NCI-H345 treated with DMSO at 0.1 percent for 48 hours (cell line): ENCODE results near the gene MCM3.

Source experiments
- DNase-seq: peaks from one replicate; lab custom pipeline; 2025; ENCODE audit not compliant: unreplicated experiment; lab: John Stamatoyannopoulos, UW

MCM3 gene

GRCh38 chr6:52284460-52285176 lies at the start of gene MCM3:
Gene MCM3, minus strand, starts transcription at chr6:52284742. Its CDS starts 68 bp downstream, at chr6:52284674.
- peak; percentile 98 for DNase-seq

GRCh38 chr6:52333840-52334200 lies 49.3 kb upstream of the MCM3 start:
- no peak for DNase-seq

- DNase-seq, result no peak
Observed at GRCh38 chr6:52331793-52332457, 47.4 kb upstream of the MCM3 start.

GRCh38 chr6:52330470-52330869 lies 45.9 kb upstream of the MCM3 start:
- DNase-seq, result no peak

- peak; percentile 32 for DNase-seq
Observed at GRCh38 chr6:52328729-52329128, 44.2 kb upstream of the MCM3 start.

- no peak for DNase-seq
Observed at GRCh38 chr6:52328303-52328662, 43.7 kb upstream of the MCM3 start.

- DNase-seq, result no peak
Observed at GRCh38 chr6:52326540-52327364, 42.2 kb upstream of the MCM3 start.

GRCh38 chr6:52325695-52326471 lies 41.3 kb upstream of the MCM3 start:
- no peak for DNase-seq

- DNase-seq, result no peak
Observed at GRCh38 chr6:52324189-52324588, 39.6 kb upstream of the MCM3 start.

- no peak for DNase-seq
Observed at GRCh38 chr6:52317841-52318581, 33.5 kb upstream of the MCM3 start.

- no peak for DNase-seq
Observed at GRCh38 chr6:52317211-52317610, 32.7 kb upstream of the MCM3 start.

GRCh38 chr6:52314752-52315151 lies 30.2 kb upstream of the MCM3 start:
- no peak for DNase-seq

GRCh38 chr6:52312461-52312860 lies 27.9 kb upstream of the MCM3 start:
- no peak for DNase-seq

- DNase-seq, result no peak
Observed at GRCh38 chr6:52310932-52311331, 26.4 kb upstream of the MCM3 start.

GRCh38 chr6:52307900-52308372 lies 23.4 kb upstream of the MCM3 start:
- DNase-seq, result no peak

GRCh38 chr6:52306972-52307870 lies 22.7 kb upstream of the MCM3 start:
- DNase-seq, result no peak

GRCh38 chr6:52305948-52306767 lies 21.6 kb upstream of the MCM3 start:
- DNase-seq, result no peak

GRCh38 chr6:52305411-52305810 lies 20.9 kb upstream of the MCM3 start:
- DNase-seq, result no peak
